ENCODE results near the gene BORCS5.

DNA sequence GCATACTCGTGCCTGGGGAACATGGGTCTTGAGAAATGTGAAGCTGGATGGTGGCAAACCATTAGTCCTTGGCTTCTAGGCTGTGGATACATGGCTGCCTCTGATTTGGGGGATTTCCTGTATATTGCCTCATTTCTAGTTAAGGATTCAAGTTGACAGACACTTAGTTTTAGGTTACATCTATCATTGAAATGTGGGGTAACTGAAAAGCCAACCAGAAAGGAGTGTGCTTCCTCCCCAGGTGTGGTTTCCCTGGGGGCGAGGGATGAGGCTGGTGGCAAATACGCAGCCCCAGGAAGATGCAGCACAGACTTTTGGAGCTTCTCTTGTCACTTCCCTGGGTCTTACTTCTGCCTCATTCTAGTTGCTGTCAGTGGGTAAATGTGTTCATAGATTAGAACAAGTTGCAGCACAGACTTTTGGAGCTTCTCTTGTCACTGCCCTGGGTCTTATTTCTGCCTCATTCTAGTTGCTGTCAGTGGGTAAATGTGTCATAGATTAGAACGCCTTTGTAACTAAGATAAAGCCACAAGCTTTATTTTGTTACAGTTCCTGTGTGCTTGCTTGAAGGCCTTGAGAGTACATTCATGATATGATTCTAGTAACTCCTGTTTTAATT, 85.1 kb downstream of the BORCS5 start:
- TF ChIP-seq POLR2A (IDR thresholded peaks at IDR 0.05; ENCODE audit: low read length) (peak; percentile 53), GATA1 (IDR thresholded peaks at IDR 0.05; ENCODE audit: low read depth, low read length) (peak; percentile 30)
